Esophagus (tissue), 2 donors: Measurements from ENCODE around the gene THSD4. TPM values are rescaled to one million over a fixed set of nuclear protein-coding genes. Genes with fewer than 3 reads are reported as not detected.
"Not testable (repeated sequence)": the region's sequence is repeated elsewhere in the genome, so short reads cannot be mapped to it uniquely, and the experiment has no call there.

Experiments
- H3K27ac ChIP-seq, 2 donors: one replicate each; pipeline ENCODE4 v1.5.1; 2013; ENCODE audit warnings: low read depth in 2 of 2, mild to moderate bottlenecking in 2 of 2, inconsistent platforms in 1 of 2, low read length in 1 of 2, moderate library complexity in 1 of 2
- H3K27me3 ChIP-seq, 2 donors: one replicate each; pipeline ENCODE4 v1.6.1; 2013; ENCODE audit warnings: low read length in 2 of 2, control low read depth in 1 of 2, mild to moderate bottlenecking in 1 of 2; ENCODE audit not compliant: insufficient read depth in 2 of 2, control insufficient read depth in 1 of 2
- H3K36me3 ChIP-seq, 2 donors: one replicate each; pipeline ENCODE4 v1.6.1; 2013; ENCODE audit warnings: low read length in 1 of 2; ENCODE audit not compliant: control insufficient read depth in 2 of 2, insufficient read depth in 2 of 2
- H3K4me1 ChIP-seq, 2 donors: one replicate each; pipeline ENCODE4 v1.6.1; 2013; ENCODE audit warnings: low read length in 1 of 2; ENCODE audit not compliant: control insufficient read depth in 2 of 2, insufficient read depth in 2 of 2
- H3K4me3 ChIP-seq, 2 donors: one replicate each; pipeline ENCODE4 v1.5.1; 2013; ENCODE audit warnings: low read length in 2 of 2, mild to moderate bottlenecking in 2 of 2, low read depth in 1 of 2, moderate library complexity in 1 of 2
- H3K9me3 ChIP-seq, 2 donors: one replicate each; pipeline ENCODE4 v1.6.1; 2013; ENCODE audit warnings: mild to moderate bottlenecking in 2 of 2, low read depth in 1 of 2, low read length in 1 of 2, moderate library complexity in 1 of 2; ENCODE audit not compliant: control insufficient read depth in 2 of 2, insufficient read depth in 1 of 2
- WGBS, 2 donors: extraction: QIAGEN DNeasy Blood & Tissue Kit; methylation state at CpG; one replicate each; pipeline ENCODE4 v1.1.7; 2013; 5-methylcytosine and 5-hydroxymethylcytosine counted together
- polyA plus RNA-seq, 2 donors: library from polyadenylated mRNA; stranded (reverse); fragments of 200-250 nt; gene quantifications; one replicate each; pipeline ENCODE4 v1.2.3, GENCODE V29; 2013
- donor health status: healthy with polysubstance abuse.
- donor health status: Bipolar disorder and iron deficiency.

Gene THSD4
- polyA plus RNA-seq, 2 donors = 34.1 to 49.7 TPM

- Histone ChIP-seq H3K36me3 (peaks cover 0 to 3% of the 10 kb centered on the region in 2 donors), H3K27me3 (no peaks in the 10 kb centered on the region), H3K9me3 (no peaks in the 10 kb centered on the region), H3K4me3 (no peak overlapping the region), H3K27ac (no peak overlapping the region), H3K4me1 (no peaks in the 10 kb centered on the region)
- 89 to 96% methylated on average over 3 of the region's 3 CpGs for WGBS, 2 donors
Observed at GRCh38 chr15:71252740-71253047, 137.4 kb downstream of the THSD4 start.

- no peaks in the 10 kb centered on the region for H3K4me1 ChIP-seq
- peaks cover 0 to 3% of the 10 kb centered on the region in 2 donors for H3K36me3 ChIP-seq
- H3K9me3 ChIP-seq = no peaks in the 10 kb centered on the region
- H3K27me3 ChIP-seq = no peaks in the 10 kb centered on the region
- no peak overlapping the region for H3K27ac ChIP-seq
- no peak overlapping the region for H3K4me3 ChIP-seq
- WGBS, 2 donors = 86 to 87% methylated on average over 3 of the region's 3 CpGs
Observed at GRCh38 chr15:71254491-71254890, 139.2 kb downstream of the THSD4 start.

- peaks cover 0 to 3% of the 10 kb centered on the region in 2 donors for H3K36me3 ChIP-seq
- H3K27me3 ChIP-seq = no peaks in the 10 kb centered on the region
- H3K27ac ChIP-seq = no peak overlapping the region
- H3K4me3 ChIP-seq = no peak overlapping the region
- H3K9me3 ChIP-seq = no peaks in the 10 kb centered on the region
- WGBS, 2 donors = 91 to 93% methylated on average over 5 of the region's 5 CpGs
- no peaks in the 10 kb centered on the region for H3K4me1 ChIP-seq
Observed at GRCh38 chr15:71256934-71257664, 141.8 kb downstream of the THSD4 start.

GRCh38 chr15:71259866-71260265, 144.6 kb downstream of the THSD4 start:
- H3K4me3 ChIP-seq = no peak overlapping the region
- no peaks in the 10 kb centered on the region for H3K27me3 ChIP-seq
- H3K27ac ChIP-seq = no peak overlapping the region
- no peaks in the 10 kb centered on the region for H3K4me1 ChIP-seq
- H3K9me3 ChIP-seq = no peaks in the 10 kb centered on the region
- WGBS, 2 donors = 59 to 88% methylated on average over 2 of the region's 2 CpGs
- H3K36me3 ChIP-seq = peaks cover 0 to 3% of the 10 kb centered on the region in 2 donors

- H3K9me3 ChIP-seq = no peaks in the 10 kb centered on the region
- H3K4me1 ChIP-seq = no peaks in the 10 kb centered on the region
- H3K4me3 ChIP-seq = no peak overlapping the region
- WGBS, 2 donors = 83 to 89% methylated on average over 2 of the region's 2 CpGs
- no peak overlapping the region for H3K27ac ChIP-seq
- H3K27me3 ChIP-seq = no peaks in the 10 kb centered on the region
- peaks cover 0 to 3% of the 10 kb centered on the region in 2 donors for H3K36me3 ChIP-seq
Observed at GRCh38 chr15:71261418-71261817, 146.1 kb downstream of the THSD4 start.

- no peaks in the 10 kb centered on the region for H3K4me1 ChIP-seq
- no peak overlapping the region for H3K27ac ChIP-seq
- H3K9me3 ChIP-seq = no peaks in the 10 kb centered on the region
- no peaks in the 10 kb centered on the region for H3K27me3 ChIP-seq
- H3K4me3 ChIP-seq = no peak overlapping the region
- WGBS, 2 donors = 57 to 61% methylated on average over 6 of the region's 6 CpGs
- H3K36me3 ChIP-seq = peaks cover 0 to under 1% of the 10 kb centered on the region in 2 donors
Observed at GRCh38 chr15:71261909-71262308, 146.6 kb downstream of the THSD4 start.

GRCh38 chr15:71262599-71262998, 147.3 kb downstream of the THSD4 start:
- WGBS, 2 donors = 62 to 69% methylated on average over 3 of the region's 3 CpGs
- no peak overlapping the region for H3K27ac ChIP-seq
- H3K9me3 ChIP-seq = no peaks in the 10 kb centered on the region
- no peaks in the 10 kb centered on the region for H3K27me3 ChIP-seq
- no peak overlapping the region for H3K4me3 ChIP-seq
- no peaks in the 10 kb centered on the region for H3K4me1 ChIP-seq
- H3K36me3 ChIP-seq = no peaks in the 10 kb centered on the region

GRCh38 chr15:71265606-71266005, 150.3 kb downstream of the THSD4 start:
- H3K27me3 ChIP-seq, H3K4me3 ChIP-seq, H3K27ac ChIP-seq, H3K36me3 ChIP-seq, H3K9me3 ChIP-seq, H3K4me1 ChIP-seq: not testable (repeated sequence)
- WGBS, 2 donors = 62 to 73% methylated on average over 11 of the region's 11 CpGs

GRCh38 chr15:71271327-71271726, 156.1 kb downstream of the THSD4 start:
- H3K9me3 ChIP-seq = no peaks in the 10 kb centered on the region
- no peak overlapping the region for H3K4me3 ChIP-seq
- H3K27ac ChIP-seq = no peak overlapping the region
- peaks cover 0 to 5% of the 10 kb centered on the region in 2 donors for H3K4me1 ChIP-seq
- no peaks in the 10 kb centered on the region for H3K36me3 ChIP-seq
- no peaks in the 10 kb centered on the region for H3K27me3 ChIP-seq

- H3K9me3 ChIP-seq = no peaks in the 10 kb centered on the region
- no peak overlapping the region for H3K4me3 ChIP-seq
- peaks cover 0 to 5% of the 10 kb centered on the region in 2 donors for H3K4me1 ChIP-seq
- no peak overlapping the region for H3K27ac ChIP-seq
- WGBS, 2 donors = 75 to 77% methylated on average over 6 of the region's 6 CpGs
- no peaks in the 10 kb centered on the region for H3K36me3 ChIP-seq
- H3K27me3 ChIP-seq = no peaks in the 10 kb centered on the region
Observed at GRCh38 chr15:71272932-71273331, 157.7 kb downstream of the THSD4 start.
